GM21528 (cell line): Measurements from ENCODE around the gene BLOC1S1.

Experiments used
- ATAC-seq: cut with Tn5 transposase; IDR thresholded peaks from one replicate; pipeline ENCODE4 v1.9.1; 2021; ENCODE audit warnings: mild to moderate bottlenecking, moderate library complexity; ENCODE audit not compliant: unreplicated experiment, low FRiP score

BLOC1S1 gene

DNA sequence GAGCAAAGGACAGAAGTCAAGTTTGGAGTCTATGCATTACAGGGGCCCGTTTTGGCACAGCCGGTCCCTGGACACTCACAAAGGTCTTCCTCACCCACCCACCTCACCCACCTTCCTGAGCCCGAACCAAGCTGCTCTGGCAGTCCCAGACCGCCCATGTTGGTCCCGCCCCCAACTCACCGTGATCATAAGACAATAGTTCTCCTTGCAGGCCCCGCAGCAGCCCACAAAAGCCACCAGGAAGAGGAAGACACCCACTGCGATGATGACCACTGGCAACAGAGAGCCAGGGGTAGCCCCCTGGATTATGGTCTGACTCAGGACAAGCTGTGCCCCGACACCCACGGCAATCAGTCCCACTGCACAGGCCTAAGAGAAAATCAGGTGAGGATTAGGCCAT is 11.1 kb downstream of the BLOC1S1 start:
- ATAC-seq: no peak

DNA sequence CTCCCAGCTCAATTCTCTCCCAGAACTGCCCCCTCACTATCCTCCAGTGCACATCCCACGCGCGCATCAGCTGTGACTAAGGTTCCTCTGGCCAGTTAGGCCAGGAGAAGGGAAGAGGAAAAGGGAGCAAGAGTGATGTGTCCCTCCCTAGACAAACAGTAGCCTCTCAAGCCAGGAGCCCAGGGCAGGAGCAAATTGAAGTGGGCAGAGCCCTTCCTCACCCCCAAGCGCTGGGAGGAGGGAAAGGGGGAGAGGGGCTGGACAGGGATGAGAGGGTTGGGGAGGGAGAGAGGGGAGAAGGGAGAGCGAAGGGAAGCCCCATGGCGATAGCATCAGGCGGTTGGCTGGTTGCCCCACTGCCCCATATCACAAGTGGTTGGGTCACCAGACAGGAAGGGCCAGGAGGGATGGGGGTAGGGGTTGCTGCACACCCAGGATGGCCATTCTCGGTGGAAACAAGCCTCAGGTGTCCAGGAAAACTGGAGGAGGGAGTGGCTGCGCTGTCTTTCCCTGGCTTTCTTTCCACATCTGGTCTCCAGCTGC is 11.9 kb downstream of the BLOC1S1 start:
- no peak for ATAC-seq

DNA sequence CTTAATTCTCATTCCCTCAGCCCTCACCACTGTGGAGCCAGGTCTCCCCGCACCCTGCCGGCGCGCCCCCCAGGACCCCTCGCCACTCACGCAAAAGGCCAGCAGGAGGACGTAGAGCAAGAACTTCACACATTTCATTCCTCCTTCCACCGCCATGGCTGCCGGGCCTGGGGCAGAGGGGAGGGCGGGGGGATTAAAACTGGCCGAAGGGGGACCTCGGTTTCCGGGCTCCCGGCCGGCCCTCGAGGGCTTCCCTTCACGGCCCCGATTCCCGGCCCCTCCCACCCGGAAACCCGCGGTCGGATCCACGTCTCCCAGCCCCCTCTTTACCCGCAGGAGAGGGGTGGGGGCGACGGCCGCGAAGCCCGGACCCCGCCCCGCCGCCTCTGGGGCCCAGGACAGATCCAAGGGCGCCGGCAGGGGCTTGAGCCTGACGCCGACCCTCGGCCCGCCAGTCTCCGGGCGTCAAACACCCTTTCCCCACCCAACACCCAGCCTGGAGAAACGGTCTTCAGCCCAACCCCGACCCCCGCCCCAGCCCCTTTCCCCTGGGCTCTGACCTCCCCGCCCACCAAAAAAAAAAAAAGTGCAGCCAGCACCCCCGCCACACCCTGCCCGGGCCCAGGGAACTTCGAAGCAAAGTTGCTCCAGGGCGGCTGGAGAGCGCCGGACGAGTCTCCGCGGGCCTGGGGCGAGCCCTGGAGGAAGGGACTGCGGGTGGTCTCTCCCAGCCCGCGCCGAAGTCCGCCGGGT is 12.5 kb downstream of the BLOC1S1 start:
- peak; percentile 20 for ATAC-seq

DNA sequence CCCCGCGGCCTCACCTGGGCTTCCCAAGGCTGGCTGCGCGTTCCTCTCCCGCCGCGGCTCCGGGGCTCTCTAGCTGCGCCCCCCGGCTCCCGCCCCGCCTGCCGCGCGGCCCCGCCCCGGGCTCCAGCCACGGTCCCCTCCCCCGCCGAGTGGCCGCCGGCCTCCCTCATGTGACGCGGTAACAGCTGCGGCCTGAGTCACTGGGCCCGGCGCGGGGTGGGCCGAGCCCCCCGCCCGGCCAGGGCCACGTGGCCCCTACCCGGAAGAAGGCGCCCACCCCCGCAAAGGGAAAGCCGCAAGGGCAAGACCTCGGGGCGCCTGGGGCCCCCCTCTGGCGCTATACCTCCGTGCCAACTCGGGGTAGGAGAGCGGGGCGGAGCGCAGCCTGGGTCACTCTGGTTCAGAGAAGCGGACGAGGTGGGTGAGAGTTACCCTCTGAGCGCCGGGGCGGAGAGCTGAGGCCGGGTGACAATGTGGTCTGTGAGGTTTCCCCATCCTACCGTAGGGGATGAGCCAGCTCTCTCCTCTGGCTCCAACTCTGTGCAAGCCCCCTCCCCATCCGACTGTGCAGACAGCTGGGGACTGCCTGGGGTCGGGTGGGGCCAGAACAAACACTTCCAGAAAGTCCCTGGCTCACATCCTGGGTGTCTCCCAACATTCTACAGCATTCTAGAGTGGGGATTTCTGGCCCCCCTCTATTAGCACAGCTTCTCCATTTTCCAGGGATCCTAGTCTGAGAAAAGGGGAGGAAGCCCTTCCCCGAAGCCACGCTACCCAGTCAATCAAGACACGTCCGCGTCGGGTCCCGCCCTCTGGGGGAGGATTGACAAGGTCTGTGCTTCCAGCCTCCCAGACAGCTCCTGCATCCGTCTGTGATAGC is 13.3 kb downstream of the BLOC1S1 start, which contains the start of gene CD63:
CD63 (minus strand) TSS at position 71 of the 880 bp plus-strand sequence. CDS start 668 bp downstream, outside the sequence.
- peak; percentile 72 for ATAC-seq

DNA sequence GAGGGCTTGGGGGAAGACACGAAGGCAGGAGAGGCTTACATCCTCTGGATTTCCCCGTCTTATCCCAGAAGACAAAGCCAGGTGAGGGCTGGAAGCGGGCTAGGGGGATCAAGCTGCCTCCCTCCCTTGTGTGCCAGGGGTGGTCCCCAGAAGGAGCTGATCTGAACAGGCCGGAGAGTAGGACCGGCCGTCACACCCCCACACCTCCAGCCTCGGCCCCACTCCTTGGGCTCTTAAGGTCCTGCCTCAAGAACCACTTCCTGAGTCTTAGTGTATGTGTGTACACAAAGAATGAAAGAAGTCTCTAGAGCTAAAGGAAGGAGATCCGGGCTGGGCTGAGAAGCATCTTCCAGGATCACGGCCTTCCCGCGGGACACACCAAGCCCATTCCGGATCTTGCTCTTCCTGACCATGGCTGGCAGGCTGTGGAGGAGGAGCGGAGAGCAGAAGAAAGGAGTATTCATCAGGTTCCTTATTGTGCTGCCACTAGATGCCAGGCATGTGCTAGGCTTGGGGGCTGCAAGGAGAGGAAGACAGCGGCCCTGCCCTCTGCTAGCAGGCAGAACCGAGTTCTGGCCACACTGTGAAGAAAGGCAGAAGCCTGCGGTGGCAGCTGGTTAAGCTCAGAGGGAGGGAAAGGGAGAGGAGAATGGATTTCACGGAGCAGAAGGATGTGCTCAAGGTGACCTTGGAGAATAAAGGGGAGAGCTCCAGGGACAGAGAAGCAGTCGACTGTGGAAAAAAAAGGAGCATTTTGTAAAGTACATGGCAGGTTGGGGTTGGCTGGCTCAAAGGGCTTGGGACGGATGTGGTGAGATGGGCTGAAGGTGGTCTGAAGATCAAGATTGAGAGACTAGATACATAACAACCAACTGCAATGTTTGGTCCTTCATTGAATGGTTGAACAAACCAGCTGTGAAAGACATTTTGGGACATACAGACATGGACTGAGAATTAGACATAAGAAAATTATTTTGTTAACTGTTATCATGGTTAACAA is 14.3 kb downstream of the BLOC1S1 start:
- peak; percentile 53 for ATAC-seq

DNA sequence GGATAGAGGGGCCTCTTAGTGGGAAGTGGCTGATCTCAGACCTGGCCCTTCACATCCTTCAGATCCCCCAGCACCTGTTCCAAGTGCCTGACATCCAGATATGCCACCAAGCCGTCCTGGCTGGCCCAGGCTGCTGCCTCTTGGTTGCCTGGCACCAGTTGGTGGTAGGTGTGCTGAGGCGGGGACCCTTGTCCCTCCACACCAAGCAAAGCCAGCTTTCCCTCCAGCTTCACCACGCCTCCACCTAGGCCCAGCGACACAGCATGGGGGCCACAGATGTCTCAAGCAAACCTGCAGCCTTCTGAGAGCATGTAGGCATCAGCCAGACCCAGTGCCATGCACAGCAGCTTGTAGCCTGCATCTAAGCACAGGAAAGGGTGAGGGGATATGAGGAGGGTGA is 16.4 kb downstream of the BLOC1S1 start:
- ATAC-seq: no peak

DNA sequence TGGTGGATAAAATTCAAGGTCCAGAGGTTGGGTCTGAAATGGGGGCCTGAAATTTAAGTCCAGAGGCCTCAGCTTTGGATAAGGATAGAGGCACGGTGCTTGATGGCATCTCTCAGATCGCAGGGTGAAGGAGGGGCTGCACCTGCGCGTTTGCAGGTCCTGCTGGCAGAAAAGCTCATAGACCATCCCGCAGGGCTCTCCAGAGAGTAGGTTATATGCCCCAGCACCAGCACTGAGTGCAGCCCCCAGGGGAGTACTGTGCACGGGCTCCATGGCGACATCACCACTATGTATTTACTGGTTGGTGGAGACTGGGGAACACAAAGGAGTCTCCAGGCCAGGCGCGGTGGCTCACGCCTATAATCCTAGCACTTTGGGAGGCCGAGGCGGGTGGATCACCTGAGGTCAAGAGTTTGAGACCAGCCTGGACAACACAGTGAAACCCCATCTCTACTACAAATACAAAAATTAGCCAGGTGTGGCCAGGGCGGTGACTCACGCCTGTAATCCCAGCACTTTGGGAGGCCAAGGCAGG is 17.2 kb downstream of the BLOC1S1 start:
- ATAC-seq: no peak

DNA sequence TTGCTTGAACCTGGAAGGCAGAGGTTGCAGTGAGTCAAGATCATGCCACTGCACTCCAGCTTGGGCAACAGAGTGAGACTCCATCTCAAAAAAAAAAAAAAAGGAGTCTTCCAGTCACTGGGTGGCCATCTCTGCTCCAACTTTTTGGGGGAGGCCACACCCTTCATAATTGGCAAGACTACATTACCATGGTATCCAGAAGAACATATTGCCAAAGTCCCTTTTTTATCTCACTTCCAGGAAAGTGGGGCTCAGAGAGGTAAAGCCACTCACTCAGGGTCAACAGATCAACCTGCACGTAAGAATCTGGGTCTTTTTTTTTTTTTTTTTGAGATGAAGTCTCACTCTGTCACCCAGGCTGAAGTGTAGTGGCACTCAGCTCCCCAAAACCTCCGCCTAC is 18.0 kb downstream of the BLOC1S1 start:
- no peak for ATAC-seq

DNA sequence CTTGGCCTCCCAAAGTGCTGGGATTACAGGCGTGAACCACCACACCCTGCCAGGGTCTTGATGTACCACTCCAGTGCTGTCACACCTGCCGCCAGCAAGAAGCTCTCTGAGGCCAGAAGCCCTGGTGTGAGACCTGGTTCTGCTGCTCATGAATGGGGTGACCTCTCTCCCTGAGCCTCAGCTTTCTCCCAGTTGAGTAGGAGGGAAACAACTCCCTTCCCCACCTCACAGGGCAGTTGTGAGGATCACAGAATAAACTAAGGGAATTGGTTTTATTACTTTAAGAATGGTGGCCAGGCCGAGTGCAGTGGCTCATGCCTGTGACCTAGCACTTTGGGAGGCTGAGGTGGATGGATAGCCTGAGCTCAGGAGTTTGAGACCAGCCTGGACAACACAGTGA is 18.7 kb downstream of the BLOC1S1 start:
- ATAC-seq: no peak

DNA sequence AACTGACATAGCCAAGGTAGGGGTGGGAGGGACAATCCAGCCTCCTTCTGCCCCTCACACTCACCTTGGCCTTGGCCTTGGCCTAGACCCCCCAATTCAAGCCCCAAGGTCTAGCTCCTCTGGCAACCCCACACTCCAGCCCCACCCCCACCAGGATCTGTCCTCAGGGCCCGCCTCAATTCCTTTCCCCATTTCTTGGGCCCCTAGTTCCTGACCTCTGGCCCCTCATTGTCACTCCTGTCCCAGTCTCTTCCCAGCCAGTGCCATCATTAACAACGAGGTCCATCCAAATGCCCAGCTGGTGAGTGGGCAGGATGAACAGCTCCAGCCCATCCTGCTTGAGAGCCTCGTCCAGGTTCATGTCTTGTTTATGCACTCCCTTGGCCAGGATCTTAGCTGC is 20.2 kb downstream of the BLOC1S1 start:
- ATAC-seq: no peak

DNA sequence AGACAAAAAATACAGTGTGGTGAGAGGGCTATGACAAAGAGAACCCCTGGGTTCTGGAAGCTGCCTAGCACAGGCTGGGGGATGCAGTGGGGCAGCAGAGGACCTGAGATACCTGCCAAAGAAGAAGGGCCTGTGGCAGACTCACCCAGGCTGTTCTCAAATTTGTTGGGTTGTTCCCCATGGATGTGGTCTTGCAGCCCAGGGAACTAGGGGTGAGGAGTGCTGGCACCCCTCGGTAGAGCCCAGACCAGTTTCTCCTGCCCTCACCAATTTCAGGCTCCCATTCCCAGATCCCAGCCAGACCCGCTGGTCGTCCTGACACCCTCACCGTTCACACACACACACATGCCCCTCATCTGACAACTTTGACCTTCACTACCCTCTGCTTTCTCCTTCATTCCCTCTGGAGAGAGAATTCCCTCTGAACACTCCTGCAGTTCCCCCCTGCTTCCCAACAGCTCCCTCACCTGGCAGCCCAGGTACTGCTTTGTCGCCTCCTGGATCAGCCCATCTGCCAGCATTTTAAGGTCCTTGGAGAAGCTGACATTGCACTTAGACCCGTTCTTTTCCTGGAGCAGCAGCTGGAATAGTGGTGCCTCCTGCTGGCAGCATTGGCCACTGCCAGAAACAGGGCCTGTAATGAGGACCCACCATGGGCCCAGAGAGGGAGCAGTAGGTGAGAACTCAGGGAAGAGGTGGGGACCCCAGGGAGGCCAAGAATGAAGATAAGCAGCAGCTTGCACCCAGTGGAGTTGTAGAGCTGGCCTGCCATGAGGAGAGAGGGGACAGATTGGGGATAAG is 21.1 kb downstream of the BLOC1S1 start:
- ATAC-seq: no peak

DNA sequence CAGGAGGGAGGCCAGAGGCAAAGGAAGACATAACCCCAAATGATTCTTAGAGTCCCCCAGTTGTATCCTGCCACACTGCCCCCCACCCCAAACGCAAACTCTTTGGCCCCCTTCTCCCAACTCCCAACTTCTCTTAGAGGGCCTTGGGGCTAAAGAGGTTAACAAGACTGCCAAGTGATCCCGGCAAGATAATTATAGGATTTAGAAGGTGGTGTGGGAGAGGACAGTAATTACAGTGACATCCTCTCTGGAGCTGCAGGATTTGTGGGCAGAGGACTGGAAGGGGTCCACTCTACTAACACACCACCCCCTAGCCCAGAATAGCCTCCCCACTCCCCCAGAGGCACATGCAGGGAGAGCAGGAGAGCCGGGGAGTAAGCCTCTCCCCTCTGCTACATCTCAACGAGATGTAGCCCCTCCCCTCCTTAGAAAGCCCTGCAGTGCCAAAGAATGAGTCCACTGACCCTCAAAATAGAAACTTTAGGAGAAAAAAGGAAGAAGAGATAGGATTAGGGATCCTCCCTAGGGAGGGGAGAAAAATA is 21.8 kb downstream of the BLOC1S1 start:
- ATAC-seq: no peak

DNA sequence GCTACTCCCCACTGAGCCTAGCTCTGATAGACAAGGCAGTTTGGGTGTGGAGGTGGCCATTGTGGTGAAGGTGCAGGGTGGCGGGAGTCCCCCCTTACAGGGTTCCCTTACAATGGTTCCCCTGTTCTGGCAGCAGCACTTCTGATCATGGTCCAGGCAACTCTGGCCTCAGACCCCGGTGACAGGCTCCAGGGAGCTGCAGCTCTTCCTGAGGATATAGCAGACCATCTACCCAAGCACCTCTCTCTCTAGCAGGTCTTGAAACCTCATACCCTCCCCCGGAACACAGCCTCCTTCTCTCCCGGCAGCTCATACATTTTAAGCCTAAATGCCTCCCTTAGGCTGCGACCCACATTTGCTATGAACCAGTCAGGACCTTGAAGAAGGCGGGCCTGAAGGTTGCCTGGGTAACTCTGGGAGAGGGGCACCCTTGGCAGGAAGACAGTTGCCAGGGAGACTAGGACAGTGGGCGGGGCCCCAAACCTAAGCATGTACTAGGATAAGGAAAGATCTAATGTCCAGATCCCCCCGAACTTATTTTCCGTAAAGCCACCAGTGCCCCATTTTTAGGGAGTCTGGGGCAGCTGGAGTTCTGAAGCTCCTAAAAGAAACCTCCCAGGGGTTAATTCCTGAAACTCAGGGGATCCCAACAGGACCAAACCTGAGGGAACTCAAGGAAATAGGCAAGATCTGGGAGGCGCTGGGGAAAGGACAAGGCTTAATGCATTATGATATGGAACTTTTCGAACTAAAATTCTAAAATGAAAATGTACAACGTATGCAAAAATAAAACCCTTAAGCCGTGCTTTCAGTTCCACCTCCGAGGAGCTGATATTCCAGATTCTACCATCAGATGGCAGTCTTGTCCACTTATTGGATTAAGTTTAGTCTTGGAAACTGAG is 22.5 kb downstream of the BLOC1S1 start:
- peak; percentile 92 for ATAC-seq

DNA sequence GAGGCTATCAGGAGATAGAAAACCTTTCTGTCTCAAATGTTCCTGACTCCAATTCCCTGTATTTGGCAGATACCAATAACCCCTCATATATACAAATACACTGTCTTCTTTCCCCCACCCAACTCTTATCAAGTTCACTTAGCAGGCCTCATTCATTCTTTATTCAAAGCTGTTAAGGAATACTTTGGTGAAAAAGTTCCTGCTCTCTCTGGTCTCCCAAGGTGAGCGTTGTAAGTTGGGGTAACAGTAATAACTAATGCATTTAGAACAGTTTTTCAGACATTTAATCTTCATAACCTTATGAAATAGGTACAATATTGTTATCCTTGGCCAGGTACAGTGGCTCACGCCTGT is 23.2 kb downstream of the BLOC1S1 start:
- ATAC-seq: no peak

DNA sequence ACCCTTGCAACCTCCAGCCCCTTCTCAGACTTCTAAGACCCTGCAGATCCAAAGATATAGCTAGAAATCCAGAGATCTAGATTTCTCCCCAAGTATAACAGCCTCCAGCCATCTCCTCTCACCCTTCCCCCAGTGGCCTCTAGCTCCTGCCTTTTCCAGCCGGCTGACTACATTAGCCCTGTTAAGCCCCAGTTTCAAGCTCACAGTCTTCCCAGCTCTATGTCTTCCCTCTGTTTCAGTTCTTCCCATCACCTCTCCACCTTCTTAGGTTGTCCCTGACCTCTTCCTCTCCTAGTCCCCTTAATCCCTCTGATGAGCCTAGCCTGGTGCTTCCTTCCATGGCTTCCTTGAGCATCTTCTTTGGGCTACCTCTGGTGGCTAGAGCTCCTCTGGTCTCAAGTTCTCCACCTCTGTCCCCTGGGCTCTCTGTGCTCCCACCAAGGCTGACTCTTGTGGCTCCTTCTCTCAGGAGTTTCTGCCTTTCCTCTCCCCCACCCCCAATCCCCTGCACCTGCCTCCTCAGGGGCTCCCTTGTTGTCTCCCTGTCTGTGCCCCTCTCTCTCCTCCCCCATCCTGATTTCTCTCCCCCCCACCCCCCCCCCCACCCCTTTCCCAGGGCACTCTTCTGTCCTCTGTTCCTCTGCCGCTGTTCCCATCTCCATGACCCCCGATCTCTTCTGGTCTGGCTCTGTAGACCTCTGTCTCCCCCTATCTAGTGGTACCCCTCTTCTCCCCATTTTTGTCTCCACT is 26.3 kb downstream of the BLOC1S1 start:
- ATAC-seq: no peak

DNA sequence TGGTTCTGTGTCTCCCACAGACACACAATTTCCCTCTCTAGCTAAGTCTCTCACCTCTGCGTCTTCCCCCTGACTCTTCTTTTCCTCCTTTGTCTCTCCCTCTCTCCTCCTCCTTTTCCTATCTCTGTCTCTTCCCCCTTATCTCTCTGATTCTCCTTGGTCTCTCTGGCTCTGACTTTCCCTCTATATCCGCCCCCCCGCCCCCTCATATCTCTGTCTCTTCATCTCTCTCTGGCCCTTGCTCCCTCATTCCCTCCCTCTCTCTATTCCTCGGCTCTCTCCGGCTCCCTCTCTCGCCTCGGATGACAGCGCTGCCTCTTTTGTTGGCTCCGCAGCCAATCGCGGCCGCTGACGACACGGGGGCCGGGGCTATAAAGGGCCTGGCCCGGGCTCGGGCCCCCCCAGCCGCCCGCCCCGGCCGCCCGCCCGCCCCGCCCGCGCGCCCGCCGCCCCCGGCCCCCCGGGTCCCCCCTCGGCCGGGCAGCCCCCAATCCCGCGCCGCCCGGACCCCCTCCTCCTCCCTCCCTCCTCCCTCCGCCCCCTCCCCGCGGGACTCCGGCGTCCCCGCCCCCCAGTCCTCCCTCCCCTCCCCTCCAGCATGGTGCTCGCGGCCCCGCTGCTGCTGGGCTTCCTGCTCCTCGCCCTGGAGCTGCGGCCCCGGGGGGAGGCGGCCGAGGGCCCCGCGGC is 27.0 kb downstream of the BLOC1S1 start, which contains the start of gene GDF11:
GDF11 (plus strand) TSS at position 404 of the 687 bp plus-strand sequence; CDS start at position 599, 195 bp downstream.
- ATAC-seq: no peak
